ENCODE results near the gene TSPAN18.
A peak's percentile ranks its signal among the peaks of the same experiment; 100 is the strongest.

The TSPAN18 gene

DNA sequence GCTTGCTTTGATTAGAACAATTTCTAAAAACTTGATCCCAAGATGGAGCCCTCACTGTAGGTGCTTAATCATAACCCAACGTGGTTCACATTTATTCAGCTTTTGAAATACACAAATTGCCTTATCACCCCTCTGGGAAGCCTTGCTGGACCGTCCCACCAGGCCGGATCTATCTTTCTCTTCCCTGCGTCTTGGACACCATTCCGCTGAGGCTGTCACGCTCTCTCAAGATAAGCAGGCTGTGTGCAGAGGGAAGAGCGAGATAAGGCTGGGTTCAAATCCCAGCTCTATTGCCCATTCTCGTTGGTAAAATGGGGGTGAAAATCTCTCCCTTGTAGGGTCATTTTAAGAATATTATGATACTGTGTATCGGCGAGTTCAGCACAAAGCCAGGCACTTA is 244.4 kb downstream of the TSPAN18 start:
- no peaks in the 10 kb centered on the region for H3K27me3 ChIP-seq (ENCODE audit: insufficient read depth, low read length, poor library complexity, severe bottlenecking)
- H3K36me3 ChIP-seq (ENCODE audit: insufficient read depth, low read length): no peaks in the 10 kb centered on the region
- no peak overlapping the region for H3K9ac ChIP-seq (ENCODE audit: low read depth, low read length, poor library complexity, severe bottlenecking)
- TF ChIP-seq CTCF (conservative IDR thresholded peaks at IDR 0.05; ENCODE audit: low read length) (no peak), EZH2phosphoT487 (IDR thresholded peaks at IDR 0.05; ENCODE audit: borderline replicate concordance) (no peak)
- H3K9me2 ChIP-seq (replicated peaks; ENCODE audit: low read depth, low read length): no peaks in the 10 kb centered on the region
- no peaks in the 10 kb centered on the region for H3K9me3 ChIP-seq (ENCODE audit: insufficient read depth, low read depth, low read length)
- no peak overlapping the region for H3K4me3 ChIP-seq (ENCODE audit: low read length, poor library complexity, severe bottlenecking)
- H3K4me2 ChIP-seq (ENCODE audit: low read depth, low read length, poor library complexity, severe bottlenecking): no peak overlapping the region
- H4K20me1 ChIP-seq (ENCODE audit: insufficient read depth, low read length, poor library complexity, severe bottlenecking): no peaks in the 10 kb centered on the region
- no peaks in the 10 kb centered on the region for H3F3A ChIP-seq (ENCODE audit: low read depth)
- no peak overlapping the region for H2AFZ ChIP-seq (ENCODE audit: low read length)
- H3K4me1 ChIP-seq (ENCODE audit: insufficient read depth, low read length, poor library complexity, severe bottlenecking): peaks cover 21% of the 10 kb centered on the region
- H3K79me2 ChIP-seq (ENCODE audit: insufficient read depth, low read length): no peaks in the 10 kb centered on the region

DNA sequence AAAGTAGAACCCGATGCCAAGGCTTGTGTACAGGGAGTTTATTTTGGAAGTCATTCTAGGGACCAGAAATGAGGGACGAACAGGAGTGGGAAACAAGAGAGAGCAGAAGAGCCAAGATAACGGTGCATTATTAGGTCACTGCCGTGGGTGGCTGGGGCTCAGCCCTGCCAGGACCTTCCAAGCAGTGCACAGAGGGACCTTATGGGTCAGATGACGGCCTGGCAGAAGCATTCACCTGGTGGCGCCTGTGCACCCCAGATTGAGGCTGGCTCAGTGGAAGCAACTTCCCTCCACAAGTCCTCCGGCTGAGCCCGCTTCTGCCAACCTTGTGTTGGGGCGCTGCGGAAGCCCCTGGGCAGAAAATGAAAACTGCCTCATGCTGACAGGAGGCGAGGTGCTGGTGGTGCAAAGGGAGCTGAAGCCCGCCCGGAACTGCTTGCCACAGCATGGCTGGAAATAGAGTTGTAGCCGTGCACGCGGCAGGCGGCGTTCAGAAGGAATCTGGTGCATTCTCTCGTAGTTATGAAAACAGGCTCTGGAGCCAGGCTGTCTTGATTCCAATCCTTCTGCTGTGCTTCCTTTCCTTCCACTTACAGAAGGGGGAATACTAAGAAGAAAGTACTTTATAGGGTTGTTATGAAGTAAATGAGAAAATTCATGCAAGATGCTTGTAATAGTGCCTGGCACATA is 246.1 kb downstream of the TSPAN18 start:
- no peaks in the 10 kb centered on the region for H3K79me2 ChIP-seq (ENCODE audit: insufficient read depth, low read length)
- no peak overlapping the region for H3K4me2 ChIP-seq (ENCODE audit: low read depth, low read length, poor library complexity, severe bottlenecking)
- H3K9me3 ChIP-seq (ENCODE audit: insufficient read depth, low read depth, low read length): no peaks in the 10 kb centered on the region
- no peaks in the 10 kb centered on the region for H3F3A ChIP-seq (ENCODE audit: low read depth)
- H3K4me1 ChIP-seq (ENCODE audit: insufficient read depth, low read length, poor library complexity, severe bottlenecking): peaks cover 37% of the 10 kb centered on the region
- no peak overlapping the region for H3K4me3 ChIP-seq (ENCODE audit: low read length, poor library complexity, severe bottlenecking)
- TF ChIP-seq CTCF (conservative IDR thresholded peaks at IDR 0.05; ENCODE audit: low read length) (no peak), EZH2phosphoT487 (IDR thresholded peaks at IDR 0.05; ENCODE audit: borderline replicate concordance) (no peak)
- H3K9ac ChIP-seq (ENCODE audit: low read depth, low read length, poor library complexity, severe bottlenecking): peak overlapping the region; percentile 25
- no peaks in the 10 kb centered on the region for H3K36me3 ChIP-seq (ENCODE audit: insufficient read depth, low read length)
- H4K20me1 ChIP-seq (ENCODE audit: insufficient read depth, low read length, poor library complexity, severe bottlenecking): no peaks in the 10 kb centered on the region
- no peaks in the 10 kb centered on the region for H3K27me3 ChIP-seq (ENCODE audit: insufficient read depth, low read length, poor library complexity, severe bottlenecking)
- H3K9me2 ChIP-seq (replicated peaks; ENCODE audit: low read depth, low read length): no peaks in the 10 kb centered on the region
- no peak overlapping the region for H2AFZ ChIP-seq (ENCODE audit: low read length)

DNA sequence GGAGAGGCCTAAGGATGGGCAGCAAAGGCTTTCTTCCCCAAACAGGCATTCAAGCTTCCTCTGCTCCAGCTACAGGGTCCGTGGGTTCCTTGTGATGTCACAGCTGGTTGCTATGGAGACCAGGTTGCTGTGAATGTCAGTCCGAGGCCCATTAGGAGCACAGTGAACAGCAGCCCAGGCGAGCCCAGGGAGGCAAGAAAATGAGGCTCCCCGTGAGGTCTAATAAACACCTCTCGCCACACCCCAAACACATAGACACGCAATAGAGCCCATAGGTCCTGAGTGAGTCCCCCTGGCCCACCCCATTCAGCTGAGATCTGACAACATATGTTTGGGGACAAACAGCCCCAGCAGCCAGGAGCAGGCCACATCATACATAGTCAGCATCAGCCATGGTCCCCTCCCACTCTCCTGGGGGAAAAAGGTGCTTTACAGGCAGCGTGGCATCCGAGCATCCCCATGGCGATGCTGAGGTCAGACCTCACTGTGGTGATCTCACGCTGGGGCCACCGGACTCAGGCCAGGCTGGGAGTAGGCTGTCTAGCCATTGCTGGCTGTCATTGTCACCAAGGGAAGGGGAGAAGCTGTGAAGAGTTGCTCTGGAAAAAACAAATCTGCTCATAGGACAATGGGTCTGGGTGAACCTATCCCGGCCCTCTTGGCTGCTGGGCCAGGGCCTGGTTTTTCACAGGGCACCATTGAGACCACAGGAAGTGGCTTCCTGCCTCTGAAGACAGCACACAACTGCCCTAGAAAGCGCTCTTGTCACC is 247.1 kb downstream of the TSPAN18 start:
- Histone ChIP-seq H4K20me1 (ENCODE audit: insufficient read depth, low read length, poor library complexity, severe bottlenecking) (no peaks in the 10 kb centered on the region), H3K9me3 (ENCODE audit: insufficient read depth, low read depth, low read length) (no peaks in the 10 kb centered on the region), H3K79me2 (ENCODE audit: insufficient read depth, low read length) (no peaks in the 10 kb centered on the region), H3K36me3 (ENCODE audit: insufficient read depth, low read length) (no peaks in the 10 kb centered on the region), H3F3A (ENCODE audit: low read depth) (no peaks in the 10 kb centered on the region), H2AFZ (ENCODE audit: low read length) (0 out of 2 replicates have a peak overlapping the region, but pooled peaks have one; percentile 25), H3K4me2 (ENCODE audit: low read depth, low read length, poor library complexity, severe bottlenecking) (peak overlapping the region; percentile 44), H3K27me3 (ENCODE audit: insufficient read depth, low read length, poor library complexity, severe bottlenecking) (no peaks in the 10 kb centered on the region), H3K4me3 (ENCODE audit: low read length, poor library complexity, severe bottlenecking) (no peak overlapping the region), H3K4me1 (ENCODE audit: insufficient read depth, low read length, poor library complexity, severe bottlenecking) (peaks cover 46% of the 10 kb centered on the region), H3K9ac (ENCODE audit: low read depth, low read length, poor library complexity, severe bottlenecking) (peak overlapping the region; percentile 25), H3K9me2 (replicated peaks; ENCODE audit: low read depth, low read length) (no peaks in the 10 kb centered on the region)
- no peak for TF ChIP-seq CTCF (conservative IDR thresholded peaks at IDR 0.05; ENCODE audit: low read length)
- TF ChIP-seq EZH2phosphoT487 (IDR thresholded peaks at IDR 0.05; ENCODE audit: borderline replicate concordance): no peak
